Measurements from ENCODE around the gene ALDH1A3.

The ALDH1A3 gene

DNA sequence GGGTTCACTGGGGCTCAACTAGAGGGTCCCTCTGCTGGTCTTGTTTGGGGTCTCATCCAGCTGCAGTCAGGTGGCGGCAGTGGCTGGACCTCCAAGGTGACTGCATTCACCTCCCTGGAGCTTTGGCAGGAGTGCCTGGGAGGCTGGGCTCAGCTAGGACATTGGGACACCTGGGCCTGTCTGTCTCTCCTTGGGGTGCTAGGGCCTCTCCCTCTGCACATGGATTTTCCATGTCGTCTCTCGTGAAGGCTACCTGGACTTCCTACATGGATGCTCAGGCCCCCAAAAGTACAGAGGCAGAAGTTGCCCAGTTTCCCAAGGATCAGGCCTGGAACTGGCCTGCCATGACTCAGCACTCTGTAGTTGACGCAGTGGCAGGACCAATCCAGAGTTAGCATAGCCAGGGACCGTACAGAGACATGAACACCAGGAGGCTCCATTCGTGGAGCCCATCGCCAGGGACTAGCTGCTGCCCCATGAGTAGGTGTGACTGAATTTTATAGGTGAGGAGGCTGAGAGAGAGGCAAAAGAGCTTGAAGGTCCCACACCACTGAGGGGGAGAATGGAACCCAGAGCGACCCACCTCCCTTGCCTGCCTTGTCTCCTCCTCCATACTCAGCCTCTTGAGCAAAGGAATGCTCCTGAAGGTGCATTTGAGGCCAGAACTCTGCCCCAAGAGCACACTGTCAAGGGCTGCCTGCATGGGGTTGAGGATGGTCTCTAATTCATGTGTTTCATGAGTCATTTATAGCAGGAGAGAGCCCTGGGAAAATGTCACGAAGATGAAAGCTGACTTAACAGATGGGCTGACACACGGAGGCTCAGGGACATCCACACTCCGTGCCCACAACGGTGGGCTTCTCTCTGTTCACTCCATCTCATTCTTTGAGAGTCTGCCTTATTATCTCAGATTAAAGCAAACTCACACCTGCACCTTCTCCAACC lies 13.0 kb upstream of the ALDH1A3 start:
- H3K4me3 ChIP-seq (ENCODE audit: low read length), result no peak overlapping the region
- TF ChIP-seq, protein P1, sequence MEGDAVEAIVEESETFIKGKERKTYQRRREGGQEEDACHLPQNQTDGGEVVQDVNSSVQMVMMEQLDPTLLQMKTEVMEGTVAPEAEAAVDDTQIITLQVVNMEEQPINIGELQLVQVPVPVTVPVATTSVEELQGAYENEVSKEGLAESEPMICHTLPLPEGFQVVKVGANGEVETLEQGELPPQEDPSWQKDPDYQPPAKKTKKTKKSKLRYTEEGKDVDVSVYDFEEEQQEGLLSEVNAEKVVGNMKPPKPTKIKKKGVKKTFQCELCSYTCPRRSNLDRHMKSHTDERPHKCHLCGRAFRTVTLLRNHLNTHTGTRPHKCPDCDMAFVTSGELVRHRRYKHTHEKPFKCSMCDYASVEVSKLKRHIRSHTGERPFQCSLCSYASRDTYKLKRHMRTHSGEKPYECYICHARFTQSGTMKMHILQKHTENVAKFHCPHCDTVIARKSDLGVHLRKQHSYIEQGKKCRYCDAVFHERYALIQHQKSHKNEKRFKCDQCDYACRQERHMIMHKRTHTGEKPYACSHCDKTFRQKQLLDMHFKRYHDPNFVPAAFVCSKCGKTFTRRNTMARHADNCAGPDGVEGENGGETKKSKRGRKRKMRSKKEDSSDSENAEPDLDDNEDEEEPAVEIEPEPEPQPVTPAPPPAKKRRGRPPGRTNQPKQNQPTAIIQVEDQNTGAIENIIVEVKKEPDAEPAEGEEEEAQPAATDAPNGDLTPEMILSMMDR (IDR thresholded peaks at IDR 0.05; ENCODE audit: insufficient read depth, low read depth, low read length, missing control alignments), result no peak
- DNase-seq (ENCODE audit: low read depth), result no peak

DNA sequence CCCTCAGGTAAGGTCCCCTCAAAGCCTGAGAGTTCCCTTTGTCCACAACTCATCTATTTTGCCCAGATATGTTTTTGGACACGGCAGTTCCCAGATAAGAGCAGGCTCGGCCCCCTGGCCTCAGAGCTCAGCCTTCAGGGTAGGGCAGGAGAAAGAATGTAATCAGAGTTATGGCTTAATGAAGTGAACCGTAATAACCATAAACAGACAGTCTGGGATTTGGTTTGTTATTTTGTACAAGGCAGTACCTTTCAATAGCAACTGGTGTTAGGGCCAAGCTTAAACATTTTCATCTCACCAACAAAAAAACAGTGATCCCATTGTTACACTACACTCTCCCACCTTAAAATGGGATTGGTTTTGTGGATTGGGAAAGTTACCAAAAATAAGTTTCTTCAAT lies 12.2 kb upstream of the ALDH1A3 start:
- DNase-seq (ENCODE audit: low read depth), result no peak
- TF ChIP-seq, protein P1 (IDR thresholded peaks at IDR 0.05; ENCODE audit: insufficient read depth, low read depth, low read length, missing control alignments), result no peak
- H3K4me3 ChIP-seq (ENCODE audit: low read length), result no peak overlapping the region

DNA sequence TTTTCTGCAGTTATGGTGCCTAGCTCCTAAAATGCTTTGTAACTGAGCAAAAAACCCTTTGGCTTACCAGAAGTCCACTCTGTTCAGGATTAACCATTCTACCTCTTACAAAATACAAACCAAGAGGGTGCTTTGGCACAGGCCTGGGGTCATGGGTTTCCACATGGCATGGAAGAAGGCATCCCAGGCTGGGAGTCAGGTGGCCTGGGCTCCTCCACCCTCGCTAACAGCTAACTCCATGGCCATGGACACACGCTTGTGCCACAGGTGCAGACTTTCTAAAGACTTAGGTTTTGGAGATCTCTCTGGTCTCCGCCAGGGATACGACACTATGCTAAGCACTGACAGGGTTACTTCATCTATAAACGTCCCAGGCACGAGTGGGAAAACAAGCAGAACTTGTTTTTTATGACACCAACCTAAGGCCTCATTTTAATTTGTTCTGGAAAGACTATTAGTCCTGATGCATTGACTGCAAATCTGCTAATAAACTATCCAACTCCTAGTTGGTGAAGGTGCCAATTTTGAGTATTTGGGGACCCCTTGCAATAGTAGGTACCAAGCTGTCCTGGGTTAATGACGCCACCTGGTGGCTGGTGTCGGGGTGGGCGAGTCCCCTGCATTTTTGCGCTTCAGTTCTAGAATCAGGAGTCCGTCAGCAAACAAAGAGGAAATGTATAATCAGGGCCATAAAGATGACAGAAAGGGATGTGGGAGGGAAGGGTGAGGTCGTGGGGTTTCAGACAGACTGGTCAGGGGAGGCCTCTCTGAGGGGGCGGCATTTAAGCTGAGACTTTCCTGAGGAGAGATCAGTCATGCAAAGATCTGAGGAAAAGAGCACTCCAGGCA lies 10.3 kb upstream of the ALDH1A3 start:
- TF ChIP-seq, protein P1 (IDR thresholded peaks at IDR 0.05; ENCODE audit: insufficient read depth, low read depth, low read length, missing control alignments), result peak; percentile 36
- peak; percentile 49 for DNase-seq (ENCODE audit: low read depth)
- H3K4me3 ChIP-seq (ENCODE audit: low read length), result no peak overlapping the region

DNA sequence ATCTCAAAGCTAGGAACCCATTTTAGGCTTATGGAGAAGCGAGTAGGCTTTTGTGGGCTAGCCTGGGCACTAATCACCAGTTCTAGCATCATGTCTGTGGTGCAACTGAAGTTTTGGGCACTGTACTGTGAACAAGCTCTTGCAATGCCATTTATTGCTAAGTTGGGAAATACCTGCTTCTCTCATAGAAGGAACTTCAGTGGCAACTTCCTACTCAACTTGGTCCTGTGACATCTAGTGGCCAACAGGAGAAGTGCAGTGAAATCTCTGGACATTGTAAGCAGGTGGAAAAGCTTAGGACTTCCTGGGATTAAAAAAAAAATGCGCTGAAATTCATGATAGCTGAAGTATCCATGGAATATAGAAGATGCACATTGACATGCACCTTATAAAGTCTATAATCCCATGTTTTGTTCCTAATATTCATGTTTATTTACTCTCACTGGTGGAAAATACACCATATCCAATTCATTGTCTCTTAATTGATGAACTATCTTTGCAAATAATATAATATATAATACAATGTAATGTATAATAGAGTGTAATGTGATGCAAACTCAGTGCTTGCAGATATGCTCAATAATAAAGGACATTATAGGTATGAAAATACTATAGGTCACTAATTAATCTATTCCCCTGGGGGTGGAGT lies 6.5 kb upstream of the ALDH1A3 start:
- TF ChIP-seq, protein P1 (IDR thresholded peaks at IDR 0.05; ENCODE audit: insufficient read depth, low read depth, low read length, missing control alignments), result peak; percentile 98
- no peak overlapping the region for H3K4me3 ChIP-seq (ENCODE audit: low read length)
- peak; percentile 93 for DNase-seq (ENCODE audit: low read depth)

DNA sequence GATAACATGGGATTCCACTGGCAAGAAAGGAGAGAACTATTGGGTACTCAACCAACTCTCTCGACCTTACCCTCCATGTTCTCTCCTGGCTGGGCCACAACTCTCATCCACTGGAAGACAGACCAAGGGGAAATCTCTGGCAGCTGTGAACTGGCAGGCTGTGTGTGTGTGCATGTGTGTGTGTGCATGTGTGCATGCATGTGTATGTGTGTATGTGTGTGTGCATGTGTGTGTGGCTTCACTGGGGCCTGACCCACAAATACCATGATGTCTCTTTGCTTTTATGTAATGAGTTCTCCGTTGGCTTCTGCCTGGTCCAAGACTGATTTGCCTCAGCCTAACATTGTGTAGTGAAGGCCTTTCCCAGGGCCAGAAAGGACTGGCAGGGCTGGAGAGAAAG lies 4.1 kb upstream of the ALDH1A3 start:
- no peak for DNase-seq (ENCODE audit: low read depth)
- H3K4me3 ChIP-seq (ENCODE audit: low read length), result no peak overlapping the region
- TF ChIP-seq, protein P1 (IDR thresholded peaks at IDR 0.05; ENCODE audit: insufficient read depth, low read depth, low read length, missing control alignments), result no peak

DNA sequence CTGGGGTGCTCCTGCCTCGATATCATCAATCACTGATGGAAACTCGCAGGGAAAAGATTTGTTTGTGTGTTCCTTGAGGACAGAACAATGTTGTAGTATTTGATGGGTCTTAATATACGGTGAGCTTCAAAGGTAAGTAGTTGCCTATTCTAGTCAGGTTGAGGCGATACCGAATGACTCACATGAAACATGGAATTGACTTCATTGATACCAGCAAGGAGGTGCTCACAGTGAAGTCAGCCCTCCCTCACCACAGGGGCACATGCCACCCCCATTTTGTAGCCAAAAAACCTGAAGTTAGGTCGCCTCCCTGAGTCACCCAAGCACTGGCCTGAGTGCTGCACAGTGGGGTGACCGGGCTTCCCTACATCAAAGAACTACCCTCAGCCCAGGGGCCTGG lies 3.7 kb upstream of the ALDH1A3 start:
- no peak overlapping the region for H3K4me3 ChIP-seq (ENCODE audit: low read length)
- DNase-seq (ENCODE audit: low read depth), result peak; percentile 45
- TF ChIP-seq, protein P1 (IDR thresholded peaks at IDR 0.05; ENCODE audit: insufficient read depth, low read depth, low read length, missing control alignments), result no peak

Data from epithelial cell of esophagus (primary cell).